ENCODE results near the gene CCSAP. TPM values are rescaled to one million over a fixed set of nuclear protein-coding genes. Genes with fewer than 3 reads are reported as not detected.

CCSAP gene
- total RNA-seq, 1 donor from 2014 or later: 6.4 TPM

DNA sequence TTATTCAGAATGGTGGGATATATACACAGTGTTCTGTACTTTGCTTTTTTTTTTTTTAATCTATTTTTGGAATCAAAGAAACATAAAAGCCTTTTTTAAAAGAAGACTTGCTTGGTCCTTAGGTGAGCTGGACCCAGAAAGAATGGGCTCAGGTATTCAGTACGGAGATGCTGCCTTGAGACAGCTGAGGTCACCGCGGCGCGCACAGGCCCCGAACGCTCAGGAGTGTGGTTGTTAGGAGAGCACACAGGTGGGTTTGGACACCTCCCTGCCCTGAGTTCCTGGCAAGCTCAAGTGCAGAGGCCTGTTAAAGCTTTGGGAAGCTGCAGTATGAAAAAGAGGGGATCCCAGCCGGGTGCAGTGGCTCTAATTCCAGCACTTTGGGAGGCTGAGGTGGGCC is 40.1 kb downstream of the CCSAP start:
- Mint-ChIP-seq H3K4me1 (no peaks in the 10 kb centered on the region), H3K27ac (no peak overlapping the region), H3K36me3 (ENCODE audit: low read depth) (peaks cover 67% of the 10 kb centered on the region), H3K4me3 (no peak overlapping the region), H3K9me3 (no peaks in the 10 kb centered on the region), H3K27me3 (no peaks in the 10 kb centered on the region)
- ChIA-PET POLR2A (no interaction called here), CTCF (no interaction called here)
- intact Hi-C loops (cut with micrococcal nuclease): no loop called here
- ATAC-seq (ENCODE audit: low read depth): no peak
- TF ChIP-seq, protein P1, sequence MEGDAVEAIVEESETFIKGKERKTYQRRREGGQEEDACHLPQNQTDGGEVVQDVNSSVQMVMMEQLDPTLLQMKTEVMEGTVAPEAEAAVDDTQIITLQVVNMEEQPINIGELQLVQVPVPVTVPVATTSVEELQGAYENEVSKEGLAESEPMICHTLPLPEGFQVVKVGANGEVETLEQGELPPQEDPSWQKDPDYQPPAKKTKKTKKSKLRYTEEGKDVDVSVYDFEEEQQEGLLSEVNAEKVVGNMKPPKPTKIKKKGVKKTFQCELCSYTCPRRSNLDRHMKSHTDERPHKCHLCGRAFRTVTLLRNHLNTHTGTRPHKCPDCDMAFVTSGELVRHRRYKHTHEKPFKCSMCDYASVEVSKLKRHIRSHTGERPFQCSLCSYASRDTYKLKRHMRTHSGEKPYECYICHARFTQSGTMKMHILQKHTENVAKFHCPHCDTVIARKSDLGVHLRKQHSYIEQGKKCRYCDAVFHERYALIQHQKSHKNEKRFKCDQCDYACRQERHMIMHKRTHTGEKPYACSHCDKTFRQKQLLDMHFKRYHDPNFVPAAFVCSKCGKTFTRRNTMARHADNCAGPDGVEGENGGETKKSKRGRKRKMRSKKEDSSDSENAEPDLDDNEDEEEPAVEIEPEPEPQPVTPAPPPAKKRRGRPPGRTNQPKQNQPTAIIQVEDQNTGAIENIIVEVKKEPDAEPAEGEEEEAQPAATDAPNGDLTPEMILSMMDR (IDR thresholded peaks at IDR 0.05): no peak
- no peak for DNase-seq

DNA sequence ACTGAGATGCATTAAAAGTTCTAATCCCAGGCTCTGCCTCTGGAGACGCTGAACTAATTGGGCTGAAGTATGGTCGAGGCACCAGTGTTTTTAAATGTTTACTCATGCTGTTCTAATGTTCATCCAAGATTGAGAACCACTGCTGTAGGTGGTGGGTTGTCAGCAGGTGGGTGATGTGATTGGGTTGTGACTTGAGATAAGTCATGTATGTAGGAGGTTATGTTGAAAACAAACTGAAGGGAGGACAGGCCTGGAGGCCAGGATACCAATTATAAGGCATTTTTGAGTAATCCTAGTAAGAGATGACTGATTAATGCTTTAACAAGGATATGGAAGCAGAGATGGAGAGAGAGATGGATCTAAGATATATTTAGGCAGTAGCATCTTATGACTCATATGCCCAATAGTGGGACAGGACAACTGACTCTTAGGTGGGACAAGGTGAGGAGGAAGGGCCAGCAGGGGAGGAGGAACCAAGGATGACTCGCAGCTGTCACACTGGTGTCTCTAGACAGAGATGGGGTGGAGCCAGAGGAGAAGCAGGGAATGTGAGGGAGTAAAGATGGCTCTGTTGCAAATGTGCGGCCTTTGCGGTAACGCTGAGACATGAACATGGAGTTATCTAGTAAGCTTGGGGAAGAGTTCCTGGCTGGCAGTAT is 42.6 kb downstream of the CCSAP start:
- POLR2A ChIA-PET: no interaction called here
- H3K27ac Mint-ChIP-seq: no peak overlapping the region

DNA sequence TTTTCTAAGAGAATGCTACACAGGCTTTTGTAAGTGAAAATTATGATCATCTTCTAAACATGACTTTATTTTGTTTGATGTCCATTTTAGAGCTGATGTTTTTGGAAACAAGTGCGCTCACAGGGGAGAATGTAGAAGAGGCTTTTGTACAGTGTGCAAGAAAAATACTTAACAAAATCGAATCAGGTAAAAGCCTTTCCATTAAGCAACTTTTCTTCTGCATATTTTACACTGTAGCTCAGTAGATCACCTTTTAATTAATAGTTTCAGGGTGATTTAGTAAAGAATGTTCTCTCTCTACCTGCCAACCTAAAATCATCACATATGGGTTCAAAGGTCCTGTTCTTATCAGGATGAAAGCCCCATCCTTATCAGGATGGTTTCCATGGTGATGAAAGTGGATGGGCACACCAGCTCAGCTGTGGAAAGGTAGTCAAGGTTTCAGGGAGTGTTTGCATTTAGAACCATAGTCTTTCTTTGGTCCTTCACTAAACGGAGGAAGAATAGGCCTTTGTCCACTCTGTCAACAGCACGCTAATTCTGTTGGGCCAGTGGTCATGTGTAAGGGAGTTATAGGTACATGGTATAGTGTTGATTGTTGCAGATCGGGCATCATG is 43.9 kb downstream of the CCSAP start:
- no peaks in the 10 kb centered on the region for H3K9me3 Mint-ChIP-seq
- peaks cover 75% of the 10 kb centered on the region for H3K36me3 Mint-ChIP-seq (ENCODE audit: low read depth)
- H3K4me1 Mint-ChIP-seq: peaks cover 4% of the 10 kb centered on the region
- DNase-seq: no peak
- ATAC-seq (ENCODE audit: low read depth): no peak
- H3K27me3 Mint-ChIP-seq: no peaks in the 10 kb centered on the region
- TF ChIP-seq, protein P1 (IDR thresholded peaks at IDR 0.05): no peak
- CTCF ChIA-PET: no interaction called here
- H3K27ac Mint-ChIP-seq: no peak overlapping the region
- POLR2A ChIA-PET: no interaction called here
- H3K4me3 Mint-ChIP-seq: no peak overlapping the region
- intact Hi-C loops (cut with micrococcal nuclease): no loop called here

More for the DNA sequence above, 42.6 kb downstream of the CCSAP start:
- H3K27me3 Mint-ChIP-seq: no peaks in the 10 kb centered on the region
- H3K36me3 Mint-ChIP-seq (ENCODE audit: low read depth): peaks cover 79% of the 10 kb centered on the region
- no peak for DNase-seq
- H3K4me3 Mint-ChIP-seq: no peak overlapping the region
- TF ChIP-seq, protein P1 (IDR thresholded peaks at IDR 0.05): no peak
- no peaks in the 10 kb centered on the region for H3K9me3 Mint-ChIP-seq
- intact Hi-C loops (cut with micrococcal nuclease): no loop called here
- no peak for ATAC-seq (ENCODE audit: low read depth)
- H3K4me1 Mint-ChIP-seq: no peaks in the 10 kb centered on the region
- CTCF ChIA-PET: no interaction called here

DNA sequence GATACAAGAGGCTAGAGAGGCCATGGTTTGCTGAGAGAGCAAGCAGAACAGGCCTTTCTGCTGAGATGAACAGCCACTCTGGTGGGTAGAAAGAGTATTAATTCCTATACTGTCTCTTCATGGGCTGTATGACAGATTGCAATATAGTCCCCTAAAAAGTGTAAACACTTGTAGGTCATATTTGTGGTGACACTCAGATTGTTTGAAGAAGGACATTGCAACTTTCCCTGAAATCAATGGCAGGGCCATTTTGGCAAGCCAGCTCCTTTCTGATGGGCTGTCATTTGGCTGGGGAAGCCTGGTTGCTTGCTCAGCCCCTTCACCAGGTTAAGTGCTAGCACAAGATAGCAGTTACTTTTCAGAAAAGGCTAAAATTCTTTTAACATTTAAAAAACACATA is 44.4 kb downstream of the CCSAP start:
- TF ChIP-seq, protein P1 (IDR thresholded peaks at IDR 0.05): no peak
- ATAC-seq (ENCODE audit: low read depth): no peak
- H3K36me3 Mint-ChIP-seq (ENCODE audit: low read depth): peaks cover 70% of the 10 kb centered on the region
- H3K4me3 Mint-ChIP-seq: no peak overlapping the region
- no peaks in the 10 kb centered on the region for H3K27me3 Mint-ChIP-seq
- POLR2A ChIA-PET: no interaction called here
- H3K4me1 Mint-ChIP-seq: peaks cover 7% of the 10 kb centered on the region
- CTCF ChIA-PET: no interaction called here
- H3K27ac Mint-ChIP-seq: no peak overlapping the region
- no peaks in the 10 kb centered on the region for H3K9me3 Mint-ChIP-seq
- intact Hi-C loops (cut with micrococcal nuclease): no loop called here
- DNase-seq: no peak

DNA sequence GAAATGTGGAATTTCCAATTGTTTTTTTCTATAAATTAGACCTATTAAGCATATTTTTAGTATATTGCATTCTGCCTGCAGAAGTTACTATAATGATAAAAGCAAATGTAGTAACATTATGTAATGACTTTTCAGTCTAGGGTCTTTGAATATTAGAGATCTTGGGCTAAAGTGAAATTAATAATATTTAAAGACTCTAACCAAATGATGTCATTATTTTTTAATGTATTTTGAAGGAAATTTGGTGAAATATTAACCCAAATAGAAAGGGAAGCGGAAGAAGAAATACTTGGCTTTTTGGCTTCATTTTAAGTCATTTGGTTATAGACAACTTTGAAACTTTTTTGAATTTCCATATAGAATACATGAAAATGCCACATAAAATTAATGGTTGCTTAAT is 45.1 kb downstream of the CCSAP start:
- TF ChIP-seq, protein P1 (IDR thresholded peaks at IDR 0.05): no peak
- ChIA-PET POLR2A (no interaction called here), CTCF (no interaction called here)
- intact Hi-C loops (cut with micrococcal nuclease): no loop called here
- ATAC-seq (ENCODE audit: low read depth): no peak
- Mint-ChIP-seq H3K27me3 (no peaks in the 10 kb centered on the region), H3K4me1 (peaks cover 7% of the 10 kb centered on the region), H3K27ac (no peak overlapping the region), H3K9me3 (no peaks in the 10 kb centered on the region), H3K36me3 (ENCODE audit: low read depth) (peaks cover 64% of the 10 kb centered on the region), H3K4me3 (no peak overlapping the region)
- DNase-seq: no peak
